Measurements from ENCODE around the gene HEXIM1.

- TF ChIP-seq CTCF (IDR thresholded peaks at IDR 0.05; ENCODE audit: insufficient read depth, low read length, poor library complexity, severe bottlenecking), result no peak
- no peak for TF ChIP-seq EZH2phosphoT487 (conservative IDR thresholded peaks at IDR 0.05; ENCODE audit: low read length)
These were observed 33.2 kb upstream of the HEXIM1 start for GRCh38 chr17:45115015-45115625.

Measured in SU-DHL-6 (cell line).